GM19193 (cell line): ENCODE measurements around the gene SLC35G1.

Experiments used
- POLR2A ChIP-seq: IDR thresholded peaks from 4 replicates; pipeline ENCODE4 v1.6.1; 2011; ENCODE audit not compliant: insufficient read depth, insufficient read length; ENCODE audit errors: extremely low read depth

Gene SLC35G1

GRCh38 chr10:93871671-93872204, 22.0 kb upstream of the SLC35G1 start:
- TF ChIP-seq POLR2A: no peak

GRCh38 chr10:93872375-93873158, 21.2 kb upstream of the SLC35G1 start:
- TF ChIP-seq POLR2A: no peak

- TF ChIP-seq POLR2A: no peak
Measured at GRCh38 chr10:93873420-93874115, 20.2 kb upstream of the SLC35G1 start.

- TF ChIP-seq POLR2A: no peak
Measured at GRCh38 chr10:93874309-93875031, 19.3 kb upstream of the SLC35G1 start.

- no peak for TF ChIP-seq POLR2A
Measured at GRCh38 chr10:93875032-93875358, 18.8 kb upstream of the SLC35G1 start.

GRCh38 chr10:93876381-93876780, 17.4 kb upstream of the SLC35G1 start:
- TF ChIP-seq POLR2A: no peak

GRCh38 chr10:93879273-93879672, 14.5 kb upstream of the SLC35G1 start:
- no peak for TF ChIP-seq POLR2A

- TF ChIP-seq POLR2A: no peak
Measured at GRCh38 chr10:93894516-93895378, 969 bp downstream of the SLC35G1 start.

- TF ChIP-seq POLR2A: no peak
Measured at GRCh38 chr10:93897070-93897780, 3.4 kb downstream of the SLC35G1 start.

- TF ChIP-seq POLR2A: no peak
Measured at GRCh38 chr10:93899109-93899508, 5.3 kb downstream of the SLC35G1 start.

GRCh38 chr10:93903051-93903450, 9.3 kb downstream of the SLC35G1 start:
- no peak for TF ChIP-seq POLR2A

GRCh38 chr10:93904901-93905300, 11.1 kb downstream of the SLC35G1 start:
- TF ChIP-seq POLR2A: no peak

GRCh38 chr10:93907059-93907458, 13.3 kb downstream of the SLC35G1 start:
- TF ChIP-seq POLR2A: no peak

GRCh38 chr10:93911866-93912265, 18.1 kb downstream of the SLC35G1 start:
- no peak for TF ChIP-seq POLR2A
